GM23248 (cell line): ENCODE measurements around the gene ZNF428. TPM values are rescaled to one million over a fixed set of nuclear protein-coding genes. Genes with fewer than 3 reads are reported as not detected.

ENCODE experiments used
- DNase-seq: peaks from one replicate; pipeline ENCODE4 v3.0.0-alpha.2; 2015
- H2AFZ ChIP-seq: fragments of 200-600 bp; sonication (generic); 2 replicates; pipeline ENCODE4 v1.6.1; 2016; ENCODE audit warnings: antibody characterized with exemption
- H3F3A ChIP-seq: fragments of 200-600 bp; sonication (generic); 2 replicates; pipeline ENCODE4 v1.6.1; 2016; ENCODE audit warnings: mild to moderate bottlenecking, antibody characterized with exemption, mixed run types; ENCODE audit not compliant: insufficient read depth
- H3K27ac ChIP-seq: fragments of 200-600 bp; sonication (generic); 2 replicates; pipeline ENCODE4 v1.5.1; 2016; ENCODE audit warnings: mild to moderate bottlenecking
- H3K27me3 ChIP-seq: fragments of 200-600 bp; sonication (generic); replicated peaks from 2 replicates; pipeline ENCODE4 v1.6.1; 2016; ENCODE audit warnings: mild to moderate bottlenecking; ENCODE audit not compliant: insufficient read depth
- H3K36me3 ChIP-seq: fragments of 200-600 bp; sonication (generic); 2 replicates; pipeline ENCODE4 v1.6.1; 2016; ENCODE audit warnings: low read depth, mild to moderate bottlenecking
- H3K4me1 ChIP-seq: fragments of 200-600 bp; sonication (generic); 2 replicates; pipeline ENCODE4 v1.6.1; 2016; ENCODE audit warnings: mild to moderate bottlenecking; ENCODE audit not compliant: insufficient read depth
- H3K4me2 ChIP-seq: fragments of 200-600 bp; sonication (generic); one replicate; pipeline ENCODE4 v1.6.1; 2016; ENCODE audit warnings: mild to moderate bottlenecking; ENCODE audit not compliant: unreplicated experiment
- H3K4me3 ChIP-seq: fragments of 200-600 bp; sonication (generic); 2 replicates; pipeline ENCODE4 v1.5.1; 2016; ENCODE audit warnings: mild to moderate bottlenecking
- H3K79me2 ChIP-seq: fragments of 200-600 bp; sonication (generic); 2 replicates; pipeline ENCODE4 v1.6.1; 2016; ENCODE audit warnings: mild to moderate bottlenecking; ENCODE audit not compliant: insufficient read depth
- H3K9ac ChIP-seq: fragments of 200-600 bp; sonication (generic); 2 replicates; pipeline ENCODE4 v1.6.1; 2016; ENCODE audit warnings: mild to moderate bottlenecking
- H3K9me2 ChIP-seq: fragments of 200-600 bp; sonication (generic); 2 replicates; pipeline ENCODE4 v1.6.1; 2016; ENCODE audit warnings: mixed run types, mild to moderate bottlenecking, moderate library complexity; ENCODE audit not compliant: insufficient read depth
- H3K9me3 ChIP-seq: fragments of 200-600 bp; sonication (generic); one replicate; pipeline ENCODE4 v1.6.1; 2017; ENCODE audit warnings: low read depth
- H4K20me1 ChIP-seq: fragments of 200-600 bp; sonication (generic); 2 replicates; pipeline ENCODE4 v1.6.0; 2016; ENCODE audit not compliant: insufficient read depth
- EZH2 ChIP-seq: fragments of 200-600 bp; sonication (generic); IDR thresholded peaks from 2 replicates; pipeline ENCODE4 v1.6.1; 2018; ENCODE audit warnings: antibody characterized with exemption, mild to moderate bottlenecking; ENCODE audit not compliant: insufficient read depth, poor library complexity, severe bottlenecking
- EZH2phosphoT487 ChIP-seq: fragments of 200-600 bp; sonication (generic); IDR thresholded peaks from 2 replicates; pipeline ENCODE4 v1.6.1; 2018; ENCODE audit warnings: antibody characterized with exemption, moderate library complexity, mild to moderate bottlenecking, low read depth; ENCODE audit not compliant: insufficient read depth
- WGBS, 2 experiments: methylation state at CpG; one replicate each; pipeline ENCODE4 v1.1.6; 2015 to 2017; ENCODE audit warnings: low lambda C conversion rate in 2 of 2, low coverage in 1 of 2; ENCODE audit errors: missing lambda C conversion rate in 2 of 2; 5-methylcytosine and 5-hydroxymethylcytosine counted together
- in situ Hi-C: fragments of 300-500 bp; cut with MboI; formaldehyde crosslinking; loops from 2 replicates; pipeline ENCODE4 v1.15.0; 2020
- polyA plus RNA-seq: library from polyadenylated mRNA; unstranded; fragments of >200 nt; fragmentation: Nextera tagmentation; extraction: Ambion mirVana; gene quantifications from 2 replicates; pipeline ENCODE4 v1.2.1, GENCODE V29; 2016
- total RNA-seq: library from RNA; depleted of rRNA; stranded (reverse); fragments of >200 nt; shearing (Covaris generic); gene quantifications from 2 replicates; pipeline ENCODE4 v1.2.3, GENCODE V29; 2014

Gene ZNF428
- total and polyA plus RNA-seq, 2 experiments from 2014 or later = 29.7 to 36.0 TPM

GRCh38 chr19:43658494-43658893 is 39.1 kb upstream of the ZNF428 start:
- H3K9me3 ChIP-seq = no peaks in the 10 kb centered on the region
- no peak overlapping the region for H3K9ac ChIP-seq
- H3F3A ChIP-seq = peaks cover 24% of the 10 kb centered on the region
- H3K4me3 ChIP-seq = no peak overlapping the region
- no peaks in the 10 kb centered on the region for H3K27me3 ChIP-seq
- H3K4me1 ChIP-seq = no peaks in the 10 kb centered on the region
- TF ChIP-seq EZH2 (no peak), EZH2phosphoT487 (no peak)
- in situ Hi-C loops = no loop called here
- H4K20me1 ChIP-seq = no peaks in the 10 kb centered on the region
- H2AFZ ChIP-seq = no peak overlapping the region
- no peak overlapping the region for H3K27ac ChIP-seq
- peaks cover 59% of the 10 kb centered on the region for H3K79me2 ChIP-seq
- H3K4me2 ChIP-seq = no peak overlapping the region
- H3K36me3 ChIP-seq = peaks cover 40% of the 10 kb centered on the region
- 89 to 93% methylated on average over 8 of the region's 8 CpGs for WGBS, 2 experiments
- DNase-seq = no peak
- H3K9me2 ChIP-seq = no peaks in the 10 kb centered on the region

- TF ChIP-seq EZH2phosphoT487 (no peak), EZH2 (no peak)
Measured at GRCh38 chr19:43658001-43658400, 38.6 kb upstream of the ZNF428 start.

GRCh38 chr19:43656436-43656835 is 37.0 kb upstream of the ZNF428 start:
- Histone ChIP-seq H4K20me1 (no peaks in the 10 kb centered on the region), H2AFZ (no peak overlapping the region), H3K4me1 (no peaks in the 10 kb centered on the region), H3K9me3 (no peaks in the 10 kb centered on the region), H3K9ac (no peak overlapping the region), H3K79me2 (peaks cover 39% of the 10 kb centered on the region), H3F3A (peaks cover 24% of the 10 kb centered on the region), H3K36me3 (peaks cover 43% of the 10 kb centered on the region), H3K4me2 (no peak overlapping the region), H3K27me3 (no peaks in the 10 kb centered on the region), H3K4me3 (no peak overlapping the region), H3K27ac (no peak overlapping the region), H3K9me2 (no peaks in the 10 kb centered on the region)
- in situ Hi-C loops = no loop called here
- DNase-seq = no peak
- 98 to 99% methylated on average over 6 of the region's 6 CpGs for WGBS, 2 experiments
- TF ChIP-seq EZH2 (no peak), EZH2phosphoT487 (no peak)

More at GRCh38 chr19:43658001-43658400, 38.6 kb upstream of the ZNF428 start:
- Histone ChIP-seq H3K4me1 (no peaks in the 10 kb centered on the region), H3K9ac (no peak overlapping the region), H3K9me2 (no peaks in the 10 kb centered on the region), H3K4me3 (no peak overlapping the region), H3K4me2 (no peak overlapping the region), H4K20me1 (no peaks in the 10 kb centered on the region), H3K27ac (no peak overlapping the region), H2AFZ (no peak overlapping the region), H3F3A (peaks cover 24% of the 10 kb centered on the region), H3K27me3 (no peaks in the 10 kb centered on the region), H3K36me3 (peaks cover 36% of the 10 kb centered on the region), H3K9me3 (no peaks in the 10 kb centered on the region), H3K79me2 (peaks cover 54% of the 10 kb centered on the region)
- WGBS, 2 experiments = 67 to 74% methylated on average over 2 of the region's 2 CpGs
- no peak for DNase-seq
- in situ Hi-C loops = no loop called here

GRCh38 chr19:43652546-43652874 is 33.1 kb upstream of the ZNF428 start:
- no peak overlapping the region for H3K9ac ChIP-seq

More at GRCh38 chr19:43652546-43652874, 33.1 kb upstream of the ZNF428 start:
- no peak overlapping the region for H3K4me2 ChIP-seq
- no peaks in the 10 kb centered on the region for H3K9me3 ChIP-seq
- 90% methylated on average over 5 of the region's 5 CpGs for WGBS, 2 experiments
- peaks cover 37% of the 10 kb centered on the region for H3K36me3 ChIP-seq
- peaks cover 14% of the 10 kb centered on the region for H3F3A ChIP-seq
- peaks cover 4% of the 10 kb centered on the region for H3K79me2 ChIP-seq
- no peaks in the 10 kb centered on the region for H3K4me1 ChIP-seq
- H3K27me3 ChIP-seq = no peaks in the 10 kb centered on the region
- DNase-seq = no peak
- no peak overlapping the region for H3K4me3 ChIP-seq
- no peak overlapping the region for H3K27ac ChIP-seq
- H3K9me2 ChIP-seq = no peaks in the 10 kb centered on the region
- TF ChIP-seq EZH2 (no peak), EZH2phosphoT487 (no peak)
- H2AFZ ChIP-seq = no peak overlapping the region
- no peaks in the 10 kb centered on the region for H4K20me1 ChIP-seq
- in situ Hi-C loops = no loop called here
